PC-3 (cell line): Measurements from ENCODE around the gene DIS3L2. TPM values are rescaled to one million over a fixed set of nuclear protein-coding genes. Genes with fewer than 3 reads are reported as not detected.

Experiments used
- ATAC-seq: fragments of 200-7000 bp; cut with Tn5 transposase; 2 replicates; pipeline ENCODE4 v1.9.1; 2020; ENCODE audit warnings: mild to moderate bottlenecking, moderate library complexity
- BruUV-seq: library from RNA; stranded (reverse); fragments of 400-500 nt; replicated peaks from 2 replicates; lab custom pipeline; 2021; lab: Mats Ljungman, UMichigan
- CTCF ChIA-PET: fragments of 300-600 bp; sonication (Branson Sonifier 250); formaldehyde crosslinking; loops from one replicate; lab custom pipeline; 2022; ENCODE audit warnings: antibody characterized with exemption; lab: Charles Lee
- POLR2A ChIA-PET: fragments of 300-600 bp; sonication (Branson Sonifier 250); formaldehyde crosslinking; loops from one replicate; lab custom pipeline; 2022; ENCODE audit warnings: antibody characterized with exemption; ENCODE audit not compliant: unreplicated experiment; lab: Charles Lee
- DNase-seq: peaks from one replicate; pipeline ENCODE4 v3.0.0-alpha.2; 2015
- H2AFZ ChIP-seq: fragments of 300-600 bp; sonication (generic); 2 replicates; pipeline ENCODE4 v1.6.0; 2016; ENCODE audit warnings: antibody characterized with exemption, low read length
- H3F3A ChIP-seq: fragments of 300-600 bp; sonication (generic); one replicate; pipeline ENCODE4 v1.6.0; 2017; ENCODE audit warnings: antibody characterized with exemption, low read length, control low read depth, mild to moderate bottlenecking; ENCODE audit not compliant: unreplicated experiment
- H3K27ac ChIP-seq: fragments of 300-600 bp; sonication (generic); 2 replicates; pipeline ENCODE4 v1.5.1; 2016; ENCODE audit warnings: mild to moderate bottlenecking, low read length
- H3K27me3 ChIP-seq: fragments of 300-600 bp; sonication (generic); 2 replicates; pipeline ENCODE4 v1.6.1; 2016; ENCODE audit warnings: low read length, mixed read lengths
- H3K36me3 ChIP-seq: fragments of 300-600 bp; sonication (generic); 2 replicates; pipeline ENCODE4 v1.6.1; 2016; ENCODE audit warnings: low read depth, mixed run types, low read length, mixed read lengths
- H3K4me1 ChIP-seq: fragments of 300-600 bp; sonication (generic); 2 replicates; pipeline ENCODE4 v1.5.1; 2016; ENCODE audit warnings: low read length; ENCODE audit not compliant: insufficient read depth
- H3K4me2 ChIP-seq: fragments of 300-600 bp; sonication (generic); 2 replicates; pipeline ENCODE4 v1.6.0; 2016; ENCODE audit warnings: low read length
- H3K4me3 ChIP-seq: fragments of 300-600 bp; sonication (generic); 2 replicates; pipeline ENCODE4 v1.5.1; 2016; ENCODE audit warnings: mild to moderate bottlenecking, low read length, mixed read lengths
- H3K79me2 ChIP-seq: fragments of 300-600 bp; sonication (generic); 2 replicates; pipeline ENCODE4 v1.6.1; 2017; ENCODE audit warnings: low read length, mixed read lengths
- H3K9ac ChIP-seq: fragments of 300-600 bp; sonication (generic); 2 replicates; pipeline ENCODE4 v1.6.0; 2016; ENCODE audit warnings: mild to moderate bottlenecking, low read length
- H3K9me2 ChIP-seq: fragments of 300-600 bp; sonication (generic); replicated peaks from 2 replicates; pipeline ENCODE4 v1.6.1; 2016; ENCODE audit warnings: mixed run types, low read length, mixed read lengths
- H3K9me3 ChIP-seq: fragments of 300-600 bp; sonication (generic); 2 replicates; pipeline ENCODE4 v1.6.1; 2016; ENCODE audit warnings: low read length, mixed read lengths
- H4K20me1 ChIP-seq: fragments of 300-600 bp; sonication (generic); 2 replicates; pipeline ENCODE4 v1.6.1; 2016; ENCODE audit warnings: low read length, mixed read lengths
- CTCF ChIP-seq: fragments of 300-600 bp; sonication (generic); conservative IDR thresholded peaks from 2 replicates; pipeline ENCODE4 v1.5.1; 2017; ENCODE audit warnings: antibody characterized with exemption, low read depth, mild to moderate bottlenecking, low read length
- EZH2 ChIP-seq: fragments of 300-600 bp; sonication (generic); IDR thresholded peaks from one replicate; pipeline ENCODE4 v1.6.1; 2017; ENCODE audit warnings: antibody characterized with exemption, mild to moderate bottlenecking, low read length; ENCODE audit not compliant: unreplicated experiment
- EZH2phosphoT487 ChIP-seq: fragments of 300-600 bp; sonication (generic); IDR thresholded peaks from 2 replicates; pipeline ENCODE4 v1.6.1; 2018; ENCODE audit warnings: mild to moderate bottlenecking, antibody characterized with exemption, low read length, borderline replicate concordance
- intact Hi-C: fragments of 100-400 bp; cut with micrococcal nuclease; formaldehyde crosslinking; loops from 2 replicates; pipeline ENCODE4 v1.9.0; 2023
- total RNA-seq: library from RNA; depleted of rRNA; stranded (reverse); fragments of >200 nt; gene quantifications from 2 replicates; pipeline ENCODE4 v1.2.3, GENCODE V29; 2014

Gene DIS3L2
- total RNA-seq, 1 experiment from 2014 or later = 22.8 TPM

DNA sequence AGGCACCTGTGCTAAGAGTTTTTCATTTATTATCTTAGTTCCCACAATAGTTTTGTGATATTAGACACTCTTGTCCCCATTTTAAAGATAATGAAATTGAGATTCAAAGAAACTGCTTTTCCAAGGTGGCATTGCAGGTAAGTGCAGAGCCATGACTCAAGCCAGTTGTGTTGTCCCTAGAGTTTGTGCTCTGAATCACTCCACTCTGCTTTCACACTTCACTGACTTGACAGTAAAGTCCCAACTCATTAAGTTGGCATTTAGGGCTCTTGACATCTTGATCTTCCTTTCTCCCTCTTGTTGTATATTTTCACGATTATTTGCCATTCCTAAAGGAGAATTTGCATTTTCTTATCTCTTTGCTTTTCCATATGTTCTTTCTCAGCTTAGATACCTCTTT lies 114.3 kb downstream of the DIS3L2 start:
- 0 out of 2 replicates have a peak, but pooled peaks cover 6% of the 10 kb centered on the region for H3K4me1 ChIP-seq
- intact Hi-C loops = no loop called here
- H3K79me2 ChIP-seq = no peaks in the 10 kb centered on the region
- H2AFZ ChIP-seq = no peak overlapping the region
- no peak overlapping the region for H3K27ac ChIP-seq
- no peaks in the 10 kb centered on the region for H3K27me3 ChIP-seq
- H3K4me3 ChIP-seq = no peak overlapping the region
- TF ChIP-seq EZH2 = no peak
- no peak for TF ChIP-seq CTCF
- no peak for TF ChIP-seq EZH2phosphoT487
- BruUV-seq = no TSS peak
- H3K9me3 ChIP-seq = no peaks in the 10 kb centered on the region
- no peaks in the 10 kb centered on the region for H3K9me2 ChIP-seq
- H3K9ac ChIP-seq = no peak overlapping the region
- ChIA-PET POLR2A (no interaction called here), CTCF (no interaction called here)
- ATAC-seq (no peak), DNase-seq (peak; percentile 27)
- H3K4me2 ChIP-seq = no peak overlapping the region
- no peaks in the 10 kb centered on the region for H3K36me3 ChIP-seq
- no peaks in the 10 kb centered on the region for H3F3A ChIP-seq
- no peaks in the 10 kb centered on the region for H4K20me1 ChIP-seq

DNA sequence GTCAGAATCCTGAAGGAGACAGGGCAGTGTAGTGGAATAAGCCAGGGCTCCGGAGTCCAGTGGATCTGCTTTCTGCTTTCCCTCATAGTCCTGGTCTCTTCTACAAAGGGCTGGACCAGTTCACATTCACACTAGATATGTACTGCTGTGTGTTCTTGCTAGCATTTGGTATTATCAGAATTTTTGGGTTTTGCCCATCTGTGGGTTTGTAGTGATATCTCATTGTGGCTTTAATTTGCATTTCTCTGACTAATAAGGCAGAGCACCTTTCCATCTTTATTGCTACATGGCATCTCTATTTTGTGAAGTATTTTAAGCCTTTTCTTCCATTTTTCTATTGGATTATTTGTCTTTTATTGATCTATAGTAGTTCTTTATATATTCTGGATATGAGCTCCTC lies 114.8 kb downstream of the DIS3L2 start:
- intact Hi-C loops = no loop called here
- CTCF ChIA-PET = no interaction called here

More for the DNA sequence above, 114.8 kb downstream of the DIS3L2 start:
- no peaks in the 10 kb centered on the region for H3K9me3 ChIP-seq
- H3K9me2 ChIP-seq = no peaks in the 10 kb centered on the region
- H2AFZ ChIP-seq = no peak overlapping the region
- no peaks in the 10 kb centered on the region for H3K27me3 ChIP-seq
- H3F3A ChIP-seq = no peaks in the 10 kb centered on the region
- H3K27ac ChIP-seq = no peak overlapping the region
- H3K79me2 ChIP-seq = no peaks in the 10 kb centered on the region
- DNase-seq (no peak), ATAC-seq (no peak)
- no TSS peak for BruUV-seq
- POLR2A ChIA-PET = no interaction called here
- H3K4me3 ChIP-seq = no peak overlapping the region
- no peaks in the 10 kb centered on the region for H3K36me3 ChIP-seq
- H3K9ac ChIP-seq = no peak overlapping the region
- no peaks in the 10 kb centered on the region for H4K20me1 ChIP-seq
- H3K4me1 ChIP-seq = 0 out of 2 replicates have a peak, but pooled peaks cover 6% of the 10 kb centered on the region
- H3K4me2 ChIP-seq = no peak overlapping the region
- TF ChIP-seq EZH2 = no peak
- no peak for TF ChIP-seq CTCF
- TF ChIP-seq EZH2phosphoT487 = no peak
